ENCODE results near the gene TFEC.
A peak's percentile ranks its signal among the peaks of the same experiment; 100 is the strongest.
"Not testable (repeated sequence)": the region's sequence is repeated elsewhere in the genome, so short reads cannot be mapped to it uniquely, and the experiment has no call there.

The TFEC gene, protein sequence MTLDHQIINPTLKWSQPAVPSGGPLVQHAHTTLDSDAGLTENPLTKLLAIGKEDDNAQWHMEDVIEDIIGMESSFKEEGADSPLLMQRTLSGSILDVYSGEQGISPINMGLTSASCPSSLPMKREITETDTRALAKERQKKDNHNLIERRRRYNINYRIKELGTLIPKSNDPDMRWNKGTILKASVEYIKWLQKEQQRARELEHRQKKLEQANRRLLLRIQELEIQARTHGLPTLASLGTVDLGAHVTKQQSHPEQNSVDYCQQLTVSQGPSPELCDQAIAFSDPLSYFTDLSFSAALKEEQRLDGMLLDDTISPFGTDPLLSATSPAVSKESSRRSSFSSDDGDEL

DNA sequence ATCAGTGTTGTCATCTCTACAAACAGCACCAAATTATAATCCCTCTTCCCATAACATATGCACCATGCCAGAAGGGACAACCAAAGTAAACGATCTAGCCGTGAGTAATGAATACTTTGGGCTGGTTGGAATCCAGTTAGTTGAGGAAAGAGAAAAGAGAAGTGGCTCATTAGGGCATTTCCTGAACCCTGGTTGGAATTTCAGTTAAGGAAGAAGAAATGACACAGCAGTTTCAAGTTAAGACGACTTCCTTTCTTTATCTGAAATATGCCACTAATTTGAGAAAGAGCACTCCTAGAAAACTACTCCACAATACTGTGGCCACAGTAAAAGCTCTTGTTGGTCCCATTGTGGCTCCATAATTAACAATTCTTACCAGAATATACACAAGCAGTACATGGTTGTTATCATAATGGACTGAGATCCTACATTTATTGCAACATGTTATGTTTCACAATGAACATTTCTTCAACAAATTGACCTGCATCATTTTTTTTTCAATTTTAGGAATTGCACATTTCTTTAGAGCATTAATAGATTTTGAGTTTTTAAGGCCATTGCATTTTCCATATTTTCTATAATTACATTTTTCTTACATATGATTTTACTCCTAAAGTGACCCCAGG, at the start of gene TFEC:
TFEC (minus strand) TSS at position 113 of the 626 bp plus-strand sequence. CDS start 46,322 bp downstream, outside the sequence.
- DNase-seq, result peak in 1 of 51 donors; percentile 5

GRCh38 chr7:116075351-116076145, 45.0 kb upstream of the TFEC start:
- no peak for DNase-seq

DNA sequence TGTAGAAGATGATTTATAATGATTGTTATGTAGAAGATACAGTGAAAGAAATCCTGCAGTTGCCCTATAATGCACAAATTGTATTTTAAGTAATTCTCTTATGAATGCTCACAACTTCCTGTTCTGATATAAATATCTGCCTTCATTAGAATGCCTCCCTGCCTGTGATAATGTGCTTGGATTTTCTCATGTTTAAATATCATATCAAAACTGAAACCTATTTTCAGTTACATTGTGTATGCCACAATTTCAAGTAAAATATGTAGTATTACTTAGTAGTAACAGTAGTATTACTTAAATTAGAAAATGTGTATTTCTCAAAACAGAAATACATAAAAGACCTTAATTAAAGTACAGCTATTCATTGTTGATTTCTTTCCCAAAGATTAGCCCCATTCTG, 41.1 kb upstream of the TFEC start:
- DNase-seq, result no peak

DNA sequence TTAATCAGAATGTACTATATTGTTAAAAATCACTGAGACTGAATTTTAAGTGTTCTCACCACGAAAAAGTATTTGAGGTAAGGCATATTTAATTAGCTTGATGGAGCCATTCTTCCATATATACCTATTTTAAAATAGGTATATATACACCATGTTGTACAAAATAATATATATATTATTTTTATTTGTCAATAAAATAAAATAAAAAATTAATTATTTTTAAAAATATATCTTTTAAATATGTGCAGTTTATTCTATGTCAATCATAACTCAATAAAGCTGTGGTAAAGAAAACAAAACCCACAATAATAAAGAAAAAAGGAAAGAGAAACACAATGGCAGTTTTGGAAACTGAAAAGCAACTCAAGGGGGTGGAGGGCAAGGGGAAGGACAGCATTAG, 33.6 kb upstream of the TFEC start:
- DNase-seq, result no peak

GRCh38 chr7:116062666-116063065, 32.1 kb upstream of the TFEC start:
- no peak for DNase-seq

GRCh38 chr7:116052006-116052405, 21.4 kb upstream of the TFEC start:
- no peak for DNase-seq

GRCh38 chr7:116047261-116047660, 16.7 kb upstream of the TFEC start:
- DNase-seq, result not testable (repeated sequence)

GRCh38 chr7:116045532-116045931, 15.0 kb upstream of the TFEC start:
- DNase-seq, result no peak

DNA sequence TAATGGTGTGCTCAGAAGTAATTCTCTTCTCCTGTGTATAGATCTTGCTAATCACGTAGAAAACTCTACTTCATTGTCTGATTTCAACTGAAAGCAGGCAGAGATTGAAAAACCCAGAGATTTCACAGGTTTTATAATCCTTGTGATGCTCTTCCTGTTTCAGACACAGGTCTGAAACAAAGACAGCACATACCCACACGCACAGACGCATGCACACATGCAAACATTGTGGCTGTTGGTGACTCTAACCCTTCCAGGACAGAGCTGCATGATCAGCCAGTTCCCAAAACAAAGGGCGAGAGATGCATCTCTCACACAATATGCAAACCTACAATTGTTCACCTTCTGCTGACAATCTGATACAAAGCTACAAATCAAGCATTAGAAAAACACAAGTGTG, 11.1 kb upstream of the TFEC start:
- no peak for DNase-seq

- DNase-seq, result no peak
Observed at GRCh38 chr7:116037401-116037800, 6.8 kb upstream of the TFEC start.

- no peak for DNase-seq
Observed at GRCh38 chr7:116034411-116034810, 3.8 kb upstream of the TFEC start.

DNA sequence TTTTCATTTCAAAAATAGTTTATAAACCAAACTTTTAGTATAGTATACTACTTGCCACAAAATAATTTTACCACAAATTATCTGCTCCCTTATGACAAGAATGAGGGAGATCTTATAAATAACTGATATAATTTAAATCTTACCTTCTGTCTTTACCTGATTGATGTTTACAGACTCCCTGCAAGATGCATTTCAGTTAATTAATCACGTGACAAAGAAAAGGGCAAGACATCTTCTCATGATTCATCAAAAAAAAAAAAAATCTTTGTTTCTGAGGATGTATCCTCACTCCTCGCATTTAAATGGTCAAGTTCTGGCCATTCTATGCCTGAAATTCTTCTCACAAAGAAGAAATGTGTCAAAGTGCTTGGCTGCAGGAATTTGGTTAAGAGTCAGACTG, 2.3 kb upstream of the TFEC start:
- DNase-seq, result no peak

DNA sequence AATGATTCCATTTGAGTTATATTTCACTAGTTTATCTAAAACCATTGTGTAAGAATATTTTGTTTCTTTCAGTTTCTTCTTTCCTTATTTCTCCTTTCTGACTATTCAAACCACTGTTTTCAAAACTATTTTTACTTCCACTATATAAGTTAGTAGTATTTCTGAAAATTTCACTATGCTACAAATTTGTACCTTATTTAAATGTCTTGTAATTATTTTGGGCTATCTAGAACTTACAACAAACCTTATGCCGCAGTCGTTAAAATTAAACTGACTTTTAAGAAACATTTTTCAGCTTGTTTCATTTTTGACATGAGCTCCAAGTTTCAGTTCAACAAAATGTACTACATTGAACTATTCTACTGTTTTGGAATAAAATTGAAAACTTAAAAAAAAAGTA, 1.8 kb downstream of the TFEC start:
- no peak for DNase-seq

DNA sequence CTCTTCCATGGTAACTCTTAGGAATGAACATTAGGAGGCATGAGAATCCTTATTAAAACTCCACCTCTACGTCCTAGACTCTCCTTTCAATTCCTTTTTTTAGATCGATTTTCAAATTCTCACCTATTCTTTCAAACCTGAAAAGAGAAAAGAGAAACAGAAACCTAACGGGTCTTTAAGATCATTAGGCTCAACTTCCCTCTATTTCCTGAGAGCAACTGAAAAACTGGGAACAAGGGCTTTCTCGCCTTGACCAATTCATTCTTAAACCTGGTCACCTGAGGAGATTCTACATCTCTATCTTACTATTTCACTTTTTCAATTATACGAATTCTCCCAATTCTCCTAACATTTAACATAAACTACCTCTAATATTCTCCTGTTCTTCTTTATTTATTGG, 2.8 kb downstream of the TFEC start:
- DNase-seq, result no peak

DNA sequence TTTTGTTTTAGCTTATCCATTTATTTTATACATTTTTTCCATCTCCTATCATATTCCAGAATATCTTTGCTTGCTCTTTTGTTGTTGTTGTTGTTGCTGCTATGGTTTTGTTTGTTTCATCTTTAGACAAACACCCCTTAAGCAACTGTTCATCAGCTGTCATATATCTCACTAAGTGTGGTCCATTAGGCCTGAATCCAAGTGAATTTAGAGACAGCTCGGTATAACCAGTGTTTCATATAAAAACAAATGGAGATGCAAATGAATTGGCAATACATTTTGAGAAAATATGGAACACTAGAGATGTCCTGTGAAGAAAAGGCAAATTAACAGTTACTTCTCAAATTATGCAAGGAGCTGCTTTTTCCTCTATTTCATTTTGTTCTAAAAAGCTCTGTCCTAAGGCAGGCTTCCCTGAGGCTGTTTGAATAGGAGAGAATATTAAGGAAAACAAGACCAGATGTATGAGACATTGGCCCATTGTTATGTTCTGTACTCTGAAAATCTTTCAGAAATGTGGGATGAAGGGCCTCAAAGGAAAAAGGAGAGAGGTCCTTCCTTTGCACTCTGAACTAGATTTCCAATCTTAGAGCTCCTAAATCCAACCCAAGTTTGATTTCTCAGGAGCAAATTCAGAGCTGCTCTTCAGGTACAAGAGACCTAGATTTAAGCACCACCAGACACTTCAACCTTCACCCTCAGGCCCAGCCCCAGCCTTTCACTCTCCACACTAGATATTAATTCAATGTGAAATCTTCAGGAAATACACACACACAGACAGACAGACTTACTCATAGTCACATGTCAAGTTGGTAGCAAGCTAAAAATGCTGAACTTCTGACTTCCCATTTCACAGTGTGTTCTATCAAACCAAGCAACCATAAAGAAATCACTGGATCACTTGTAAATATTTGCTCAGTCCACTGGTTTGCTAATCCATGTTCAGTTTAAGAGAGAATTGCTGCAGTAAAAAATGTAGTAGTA, 5.4 kb downstream of the TFEC start:
- no peak for DNase-seq

DNA sequence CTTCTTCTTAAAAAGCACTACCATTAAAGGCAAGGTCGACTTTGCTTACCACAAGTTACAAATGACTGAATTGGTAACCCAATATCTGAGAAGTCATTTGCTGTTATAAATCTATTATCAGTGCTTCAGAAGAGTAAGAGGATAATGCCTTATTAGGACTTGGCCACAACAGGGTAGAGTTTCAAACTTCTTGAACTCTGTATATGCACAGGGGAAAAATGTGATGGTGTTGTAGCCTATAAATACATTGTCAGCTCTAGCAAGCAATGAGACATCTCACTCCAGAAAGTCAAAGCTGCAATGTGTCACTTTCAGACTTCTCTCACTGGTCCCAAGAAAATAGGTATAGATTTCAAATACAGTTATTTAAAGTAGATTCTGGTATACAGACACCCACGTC, 9.3 kb downstream of the TFEC start:
- DNase-seq, result no peak

DNA sequence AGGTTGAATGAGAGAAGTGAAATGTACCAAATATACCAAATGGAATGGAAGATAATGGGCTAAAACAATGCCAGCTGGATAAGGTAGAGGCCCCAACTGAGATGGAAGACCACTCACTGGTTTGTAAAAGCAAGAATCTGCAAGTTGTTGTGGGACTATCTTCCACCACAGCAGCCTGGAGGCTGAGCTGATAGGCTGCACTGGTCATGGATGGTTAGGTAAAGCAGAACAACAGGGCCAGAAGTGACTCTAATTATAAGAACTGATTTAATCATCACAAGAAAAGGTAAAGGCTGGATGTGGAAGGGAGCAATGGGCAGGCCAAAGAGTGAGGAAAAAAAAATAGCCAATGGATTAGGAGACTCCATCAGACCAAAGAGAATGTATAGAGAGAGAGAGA, 11.8 kb downstream of the TFEC start:
- no peak for DNase-seq

GRCh38 chr7:116013675-116014074, 16.9 kb downstream of the TFEC start:
- no peak for DNase-seq

DNA sequence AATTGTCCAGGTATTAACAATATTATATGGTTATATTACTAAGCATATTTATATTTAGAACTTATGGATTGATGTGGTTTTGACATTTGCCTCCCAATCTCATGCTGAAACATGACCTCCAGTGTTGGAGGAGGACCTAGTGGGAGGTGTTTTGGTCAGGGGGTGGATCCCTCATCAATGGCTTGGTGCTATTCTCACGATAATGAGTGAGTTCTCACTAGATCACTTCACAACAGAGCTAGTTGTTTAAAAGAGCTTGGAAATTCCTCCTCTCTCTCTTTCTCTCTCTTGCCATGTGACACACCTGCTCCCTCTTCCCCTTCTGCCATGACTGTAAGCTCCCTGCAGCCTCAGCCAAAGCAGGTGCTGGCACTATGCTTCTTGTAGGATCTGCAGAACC, 19.0 kb downstream of the TFEC start:
- DNase-seq, result no peak

- DNase-seq, result not testable (repeated sequence)
Observed at GRCh38 chr7:116004762-116005161, 25.8 kb downstream of the TFEC start.

- no peak for DNase-seq
Observed at GRCh38 chr7:115997221-115997620, 33.3 kb downstream of the TFEC start.
